ENCODE data around the gene ITPR1.

ITPR1 gene

DNA sequence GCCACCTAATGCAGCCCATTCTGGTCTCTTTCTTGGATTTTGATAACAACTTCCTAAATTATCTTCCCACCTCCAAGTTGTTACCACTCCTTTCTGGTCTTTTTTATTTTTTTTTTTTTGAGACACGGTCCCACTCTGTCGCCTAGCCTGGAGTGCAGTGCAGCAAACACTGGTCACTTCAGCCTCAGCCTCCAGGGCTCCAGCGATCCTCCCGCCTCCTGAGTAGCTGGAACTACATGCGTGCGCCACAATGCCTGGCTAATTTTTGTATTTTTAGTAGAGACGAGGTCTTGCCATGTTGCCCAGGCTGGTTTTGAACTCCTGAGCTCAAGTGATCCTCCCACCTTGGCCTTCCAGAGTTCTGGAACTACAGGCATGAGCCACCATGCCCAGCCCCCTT, 393.3 kb downstream of the ITPR1 start:
- in situ Hi-C loops (cut with MboI; ENCODE audit: low pct_unique_long_range_greater_than_20kb, low sequenced_read_pairs, unreplicated experiment), result no loop called here
- TF ChIP-seq, protein P1, sequence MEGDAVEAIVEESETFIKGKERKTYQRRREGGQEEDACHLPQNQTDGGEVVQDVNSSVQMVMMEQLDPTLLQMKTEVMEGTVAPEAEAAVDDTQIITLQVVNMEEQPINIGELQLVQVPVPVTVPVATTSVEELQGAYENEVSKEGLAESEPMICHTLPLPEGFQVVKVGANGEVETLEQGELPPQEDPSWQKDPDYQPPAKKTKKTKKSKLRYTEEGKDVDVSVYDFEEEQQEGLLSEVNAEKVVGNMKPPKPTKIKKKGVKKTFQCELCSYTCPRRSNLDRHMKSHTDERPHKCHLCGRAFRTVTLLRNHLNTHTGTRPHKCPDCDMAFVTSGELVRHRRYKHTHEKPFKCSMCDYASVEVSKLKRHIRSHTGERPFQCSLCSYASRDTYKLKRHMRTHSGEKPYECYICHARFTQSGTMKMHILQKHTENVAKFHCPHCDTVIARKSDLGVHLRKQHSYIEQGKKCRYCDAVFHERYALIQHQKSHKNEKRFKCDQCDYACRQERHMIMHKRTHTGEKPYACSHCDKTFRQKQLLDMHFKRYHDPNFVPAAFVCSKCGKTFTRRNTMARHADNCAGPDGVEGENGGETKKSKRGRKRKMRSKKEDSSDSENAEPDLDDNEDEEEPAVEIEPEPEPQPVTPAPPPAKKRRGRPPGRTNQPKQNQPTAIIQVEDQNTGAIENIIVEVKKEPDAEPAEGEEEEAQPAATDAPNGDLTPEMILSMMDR (IDR thresholded peaks at IDR 0.05; ENCODE audit: extremely low read depth, insufficient read depth, missing control alignments), result no peak
- no peak for DNase-seq (ENCODE audit: low spot score)

DNA sequence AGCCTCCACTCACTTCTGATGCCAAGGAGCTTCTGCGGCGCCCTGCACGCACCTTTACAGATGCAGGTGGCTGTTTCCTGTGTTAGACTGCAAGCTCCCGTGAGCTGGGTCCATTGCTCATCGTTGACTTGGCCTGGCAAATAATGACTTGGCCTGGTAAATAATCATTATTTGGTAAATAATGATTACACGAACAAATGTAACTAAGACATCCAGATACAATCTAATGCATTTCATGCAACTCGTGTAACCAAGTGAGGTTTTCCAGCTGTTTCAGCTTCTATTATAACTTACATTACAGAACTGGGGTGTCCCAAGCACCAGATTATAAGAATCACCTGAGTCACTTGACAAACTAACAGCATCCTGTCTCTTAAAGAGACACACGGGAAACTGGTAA, 394.0 kb downstream of the ITPR1 start:
- TF ChIP-seq, protein P1 (IDR thresholded peaks at IDR 0.05; ENCODE audit: extremely low read depth, insufficient read depth, missing control alignments), result no peak
- no peak for DNase-seq (ENCODE audit: low spot score)
- in situ Hi-C loops (cut with MboI; ENCODE audit: low pct_unique_long_range_greater_than_20kb, low sequenced_read_pairs, unreplicated experiment), result no loop called here

DNA sequence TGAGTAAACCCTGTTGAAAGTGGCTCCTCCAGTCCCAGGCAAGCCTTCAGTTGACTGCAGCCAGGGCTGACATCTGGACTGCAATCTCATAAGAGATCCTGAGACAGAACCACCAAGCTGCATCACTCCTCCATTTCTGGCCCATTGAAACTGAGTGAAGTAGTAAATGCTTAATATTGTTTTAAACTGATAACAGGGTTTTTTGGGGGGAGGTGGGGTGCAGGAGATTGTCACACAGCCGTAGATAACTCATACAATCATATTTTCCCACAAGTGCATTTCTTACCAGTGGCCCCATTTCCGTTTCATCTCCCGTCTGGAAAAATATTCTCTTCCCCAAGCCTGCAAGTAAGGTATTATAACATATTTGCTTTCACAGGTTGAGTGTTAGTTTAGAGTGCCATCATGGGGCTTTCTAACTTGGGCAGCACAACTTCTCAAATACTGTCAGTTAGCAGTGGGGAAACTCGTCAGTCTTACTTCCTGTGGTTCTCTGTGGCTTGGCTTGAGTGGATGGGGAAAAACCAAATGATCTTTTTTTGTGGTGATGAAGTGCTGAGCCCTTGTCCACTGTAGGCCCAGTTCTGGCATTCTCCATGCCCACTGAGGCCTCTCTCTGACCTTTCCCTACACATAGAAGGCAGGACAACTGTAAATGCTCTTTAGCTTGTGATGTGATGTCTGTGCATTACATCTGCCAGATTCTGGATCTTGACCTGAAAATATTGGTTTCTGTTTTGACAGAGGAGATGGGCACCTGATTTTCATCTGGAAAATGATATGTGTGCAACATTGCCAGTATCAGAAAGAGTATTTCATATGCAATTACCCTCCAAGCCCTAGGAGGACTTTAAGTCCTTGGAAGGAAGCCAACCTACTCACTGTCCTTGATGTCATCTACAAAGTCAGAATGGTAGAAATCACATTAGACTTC, 396.0 kb downstream of the ITPR1 start:
- TF ChIP-seq, protein P1 (IDR thresholded peaks at IDR 0.05; ENCODE audit: extremely low read depth, insufficient read depth, missing control alignments), result peak; percentile 37
- DNase-seq (ENCODE audit: low spot score), result peak; percentile 51
- in situ Hi-C loops (cut with MboI; ENCODE audit: low pct_unique_long_range_greater_than_20kb, low sequenced_read_pairs, unreplicated experiment), result no loop called here

DNA sequence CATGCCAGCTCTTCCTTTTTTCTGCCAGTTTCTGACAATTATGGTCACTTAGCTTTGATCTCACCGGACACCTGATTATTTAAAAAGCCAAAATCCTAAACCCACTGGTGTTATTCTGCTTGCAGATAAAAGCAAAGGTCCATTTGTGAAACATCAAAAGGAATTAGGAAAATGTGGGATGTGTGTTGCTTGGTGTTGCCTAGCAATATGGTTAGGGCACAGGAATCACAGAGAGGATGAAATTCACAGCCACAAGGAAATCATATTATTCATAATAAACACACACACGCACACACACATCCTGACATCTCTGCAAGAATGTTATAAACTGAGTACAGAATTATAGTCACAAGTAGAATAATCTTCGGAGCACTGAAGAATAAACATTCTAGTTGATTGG, 396.7 kb downstream of the ITPR1 start:
- TF ChIP-seq, protein P1 (IDR thresholded peaks at IDR 0.05; ENCODE audit: extremely low read depth, insufficient read depth, missing control alignments), result no peak
- in situ Hi-C loops (cut with MboI; ENCODE audit: low pct_unique_long_range_greater_than_20kb, low sequenced_read_pairs, unreplicated experiment), result no loop called here

DNA sequence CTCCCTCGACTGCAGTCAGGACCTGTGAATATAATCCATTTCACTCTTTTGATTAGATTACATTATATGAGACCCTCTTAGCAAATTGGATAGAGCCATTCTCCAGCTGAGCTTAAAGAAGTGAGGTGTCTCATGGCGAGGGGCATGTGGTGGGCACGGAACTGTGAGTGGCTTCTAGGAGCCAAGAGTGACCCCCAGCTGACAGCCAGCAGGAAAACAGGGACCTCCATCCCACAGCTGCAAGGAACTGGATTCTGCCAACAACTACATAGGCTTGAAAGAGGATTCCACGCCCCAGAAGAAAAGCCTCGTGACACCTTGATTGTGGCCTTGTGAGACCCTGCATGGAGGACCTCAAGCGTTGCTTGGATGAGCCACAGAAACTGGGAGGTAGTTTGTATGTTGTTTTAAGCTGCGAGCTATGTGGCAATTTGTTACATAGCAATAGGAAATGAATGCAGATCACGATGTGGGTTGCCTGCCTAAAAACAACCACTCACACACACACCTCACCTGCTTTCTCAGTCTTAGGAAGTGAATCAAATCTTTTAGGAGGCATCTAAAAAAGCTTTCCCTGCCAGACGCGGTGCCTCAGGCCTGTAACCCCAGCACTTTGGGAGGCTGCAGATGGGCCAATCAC, 401.9 kb downstream of the ITPR1 start:
- in situ Hi-C loops (cut with MboI; ENCODE audit: low pct_unique_long_range_greater_than_20kb, low sequenced_read_pairs, unreplicated experiment), result no loop called here
- no peak for DNase-seq (ENCODE audit: low spot score)
- TF ChIP-seq, protein P1 (IDR thresholded peaks at IDR 0.05; ENCODE audit: extremely low read depth, insufficient read depth, missing control alignments), result no peak

More for the DNA sequence above, 396.7 kb downstream of the ITPR1 start:
- DNase-seq (ENCODE audit: low spot score), result no peak

DNA sequence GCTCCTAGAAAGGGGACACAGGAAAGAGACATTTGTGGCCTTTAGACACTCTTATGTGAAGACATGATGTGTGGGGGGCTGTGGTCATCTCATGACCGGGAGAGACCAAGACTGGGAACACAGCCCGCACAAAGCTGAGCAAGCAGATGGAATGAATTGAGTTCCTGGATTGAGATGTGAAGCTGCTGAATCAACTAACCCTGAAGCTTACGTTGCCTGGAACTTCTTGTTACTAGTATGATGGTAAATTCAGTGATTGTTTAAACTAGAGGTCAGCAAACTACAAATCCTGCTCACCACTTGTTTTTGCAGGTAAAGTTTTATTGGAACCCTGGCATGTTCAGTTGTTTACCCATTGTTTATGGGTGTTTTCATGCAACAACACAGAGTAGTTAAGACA, 402.7 kb downstream of the ITPR1 start:
- in situ Hi-C loops (cut with MboI; ENCODE audit: low pct_unique_long_range_greater_than_20kb, low sequenced_read_pairs, unreplicated experiment), result no loop called here
- no peak for DNase-seq (ENCODE audit: low spot score)
- TF ChIP-seq, protein P1 (IDR thresholded peaks at IDR 0.05; ENCODE audit: extremely low read depth, insufficient read depth, missing control alignments), result no peak
